Non-pigmented ciliary epithelial cell (primary cell): Measurements from ENCODE around the gene NR5A1.

Experiments used
- DNase-seq: peaks from one replicate; pipeline ENCODE4 v3.0.0-alpha.2; 2010; ENCODE audit warnings: low read depth

Gene NR5A1

DNA sequence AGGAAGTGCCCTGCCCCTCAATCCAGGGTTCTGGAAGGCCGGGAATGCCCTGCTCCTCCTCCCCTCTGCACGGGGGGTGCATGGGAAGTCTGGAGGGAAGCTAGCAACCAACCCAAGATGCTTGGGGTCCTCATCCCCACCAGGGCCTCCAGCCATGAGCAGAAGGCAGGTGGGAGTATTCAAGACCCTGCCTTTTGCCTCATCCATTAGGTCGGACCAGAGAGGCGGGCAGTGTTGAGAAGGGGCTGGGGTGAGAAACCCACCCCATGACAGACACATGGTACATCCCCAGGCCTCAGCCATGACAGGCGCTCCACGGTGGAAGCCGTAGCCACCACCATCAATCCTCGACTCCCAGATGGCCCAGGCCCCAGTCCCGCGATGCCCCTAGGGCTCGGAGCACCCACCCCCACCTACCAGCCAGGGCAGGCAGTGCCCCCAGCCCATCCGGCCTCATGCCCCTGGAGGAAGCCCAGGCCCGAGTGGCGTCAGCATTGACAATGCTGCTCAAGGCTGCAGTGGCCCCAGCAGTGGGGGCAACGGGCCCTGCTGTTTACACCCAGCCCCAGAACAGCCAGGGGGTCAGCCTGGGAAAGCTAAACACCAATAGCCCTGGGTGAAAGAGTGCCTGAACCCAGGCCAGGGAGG, 8.6 kb downstream of the NR5A1 start:
- no peak for DNase-seq

DNA sequence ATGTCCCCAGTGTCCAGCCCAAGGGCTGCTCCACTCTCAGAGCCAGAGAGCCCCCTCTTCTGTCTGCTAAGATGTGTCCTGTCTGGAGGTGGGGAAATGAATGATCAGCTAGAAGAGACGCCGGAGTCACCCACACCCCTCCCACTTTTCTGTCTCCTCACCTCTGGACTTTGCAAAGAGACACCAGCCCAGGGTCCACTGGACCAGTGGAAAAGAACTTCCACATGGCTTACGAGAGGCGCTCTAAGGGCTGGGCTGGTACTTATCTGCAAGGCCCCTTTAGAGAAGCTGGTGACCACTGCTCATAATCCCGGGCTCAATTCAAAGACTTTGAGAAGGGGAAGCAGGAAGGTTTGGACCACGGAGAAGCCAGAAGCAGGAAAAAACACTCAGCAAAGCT, 9.2 kb downstream of the NR5A1 start:
- DNase-seq: no peak

DNA sequence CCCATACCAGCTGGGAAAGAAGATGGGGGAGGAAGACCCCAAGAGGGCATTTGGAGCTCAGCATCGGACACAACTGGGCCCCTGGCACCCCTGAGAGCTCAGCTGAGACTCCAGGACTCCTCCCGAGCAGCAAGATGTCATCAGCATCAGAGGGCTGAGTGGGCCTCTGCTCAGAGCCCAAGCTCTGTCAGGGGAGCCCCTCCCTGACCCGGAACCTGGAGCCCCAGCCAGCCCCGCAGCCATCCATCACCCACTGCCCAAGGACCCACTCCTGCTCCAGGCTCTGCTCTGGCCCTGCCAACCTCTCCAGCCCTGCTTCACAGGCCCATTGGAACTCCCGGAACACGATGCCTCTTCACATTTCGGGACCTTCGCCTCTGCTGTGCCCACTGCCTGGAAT, 9.8 kb downstream of the NR5A1 start:
- DNase-seq: no peak

DNA sequence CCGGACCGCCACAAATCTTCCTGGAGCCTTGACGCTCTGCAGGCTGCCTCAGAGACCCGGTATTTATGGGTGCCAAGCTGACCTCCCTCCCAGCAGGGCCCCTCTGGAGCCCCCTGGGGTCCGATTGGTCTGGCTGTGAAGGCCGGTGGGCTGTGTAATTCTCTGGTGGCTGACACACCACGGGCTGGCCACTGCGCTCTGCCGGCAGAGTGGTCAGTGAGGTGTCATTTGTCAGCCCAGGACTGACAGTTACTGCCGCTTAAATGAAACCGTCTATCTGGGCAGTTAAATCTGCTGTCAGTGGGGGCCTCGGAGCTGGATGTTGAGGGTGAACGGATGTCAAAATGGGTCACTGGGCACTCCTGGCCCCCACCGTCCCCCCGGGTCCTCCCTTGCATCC, 10.7 kb downstream of the NR5A1 start:
- DNase-seq: no peak

DNA sequence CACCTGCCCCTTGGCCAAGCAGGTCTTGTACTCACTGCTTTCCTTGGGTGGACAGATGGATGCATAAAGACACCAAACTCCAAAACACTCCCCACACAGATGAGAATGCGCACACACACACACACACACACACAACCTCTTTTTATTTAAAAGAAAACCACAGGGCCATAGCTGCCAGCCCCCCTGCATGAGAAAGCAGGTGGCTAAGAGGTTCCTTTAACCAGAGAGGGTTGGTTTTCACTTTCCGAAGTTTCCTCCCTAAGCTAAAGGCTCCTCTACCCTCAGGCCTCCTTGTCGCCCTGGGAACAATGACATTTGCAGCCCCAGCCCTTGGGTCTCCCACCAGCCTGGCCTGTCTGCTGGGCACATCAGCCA, 11.1 kb downstream of the NR5A1 start:
- DNase-seq: no peak

DNA sequence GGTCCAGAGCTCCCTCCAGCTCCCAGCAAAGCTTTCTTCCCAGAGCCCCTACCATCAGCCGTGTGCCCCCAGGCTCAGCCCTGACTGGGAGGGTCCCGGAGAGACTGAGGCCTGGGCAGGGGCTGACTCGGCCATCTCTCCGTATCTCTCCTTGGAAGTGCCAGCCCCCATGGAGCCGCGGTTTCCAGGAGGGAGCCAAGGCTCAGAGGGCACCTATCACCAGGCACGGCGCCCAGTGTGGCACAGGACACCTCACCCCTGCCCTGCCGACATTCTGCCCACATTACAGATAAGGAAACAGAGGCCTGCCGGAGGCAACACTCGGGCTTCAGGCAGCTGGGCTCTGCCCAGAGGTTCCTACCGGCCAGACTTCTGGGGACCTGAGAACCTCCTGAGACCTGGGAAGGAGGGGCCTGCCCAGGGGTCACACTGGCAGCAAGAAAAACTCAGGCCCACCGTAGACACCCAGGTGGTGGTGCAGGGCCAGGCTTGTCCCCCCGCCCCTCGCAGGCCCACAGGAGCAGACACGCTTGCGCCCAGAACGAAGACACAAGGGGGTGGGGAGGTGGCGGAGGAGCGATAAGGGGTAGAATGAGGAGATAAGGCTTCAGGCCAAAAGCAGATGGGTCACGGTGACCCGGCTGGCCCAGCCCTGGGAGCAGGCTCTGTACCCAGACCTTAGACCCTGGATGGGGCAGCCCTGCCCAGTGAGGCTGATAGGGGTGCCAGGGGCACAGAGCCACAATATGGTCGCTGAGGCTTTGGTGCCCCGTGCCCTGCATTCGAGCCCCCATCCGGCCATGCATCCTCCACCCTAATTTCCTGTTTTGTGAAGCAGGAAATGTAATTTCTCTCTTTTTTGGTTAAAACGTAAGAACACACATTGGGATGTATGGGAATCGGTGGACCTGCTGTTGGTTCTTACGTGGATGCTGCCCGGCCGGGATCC, 11.8 kb downstream of the NR5A1 start:
- no peak for DNase-seq

DNA sequence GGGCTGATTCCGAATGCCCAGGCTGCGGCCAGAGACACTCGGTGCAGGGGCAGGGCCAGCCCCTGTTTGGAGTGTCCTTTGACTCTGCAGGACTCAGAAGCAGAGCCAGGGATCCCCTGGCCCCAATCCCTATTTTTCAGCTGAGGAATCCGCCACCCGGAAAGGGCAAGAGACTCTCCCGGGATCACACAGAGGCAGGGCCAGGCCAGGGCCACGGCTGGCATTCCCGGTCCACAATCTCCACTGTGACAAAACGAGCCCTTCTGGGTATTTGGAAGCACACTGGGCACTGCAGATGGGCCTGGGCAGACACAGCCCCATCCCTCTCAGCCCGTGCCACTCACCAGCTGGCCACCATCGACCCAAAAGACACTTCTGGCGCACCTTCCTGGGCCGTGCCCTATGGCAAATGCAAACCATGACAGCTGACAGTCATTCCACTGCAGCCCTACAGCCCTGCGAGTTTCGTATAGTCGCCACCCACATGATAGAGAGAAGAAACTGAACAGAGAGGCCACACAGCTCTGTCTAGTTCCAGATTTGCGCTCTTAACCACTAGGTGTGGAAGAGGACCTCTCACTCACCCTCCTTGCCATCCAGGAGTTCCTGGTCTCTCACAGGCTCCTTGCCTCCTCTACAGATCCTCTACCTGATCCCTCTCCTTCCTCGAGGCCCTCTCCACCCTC, 13.3 kb downstream of the NR5A1 start:
- no peak for DNase-seq

DNA sequence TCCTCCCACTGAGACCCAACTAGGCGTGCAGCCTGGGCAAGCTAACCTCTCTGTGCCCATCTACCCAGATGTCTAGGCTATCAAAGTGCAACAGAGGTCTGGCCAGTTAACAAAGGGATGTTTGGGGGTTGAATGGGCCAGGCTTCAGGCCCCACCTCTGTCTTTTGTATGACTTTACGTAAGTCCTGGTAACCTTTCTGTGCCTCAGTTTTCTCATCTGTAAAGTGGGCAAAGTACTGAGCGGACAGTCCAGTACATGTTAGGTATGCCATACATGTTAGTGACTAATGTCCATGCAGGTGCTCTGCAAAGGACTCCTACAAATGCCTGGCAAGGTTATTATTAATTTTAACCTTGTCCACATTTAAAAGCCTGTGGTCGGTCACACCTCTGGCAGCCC, 14.0 kb downstream of the NR5A1 start:
- no peak for DNase-seq

DNA sequence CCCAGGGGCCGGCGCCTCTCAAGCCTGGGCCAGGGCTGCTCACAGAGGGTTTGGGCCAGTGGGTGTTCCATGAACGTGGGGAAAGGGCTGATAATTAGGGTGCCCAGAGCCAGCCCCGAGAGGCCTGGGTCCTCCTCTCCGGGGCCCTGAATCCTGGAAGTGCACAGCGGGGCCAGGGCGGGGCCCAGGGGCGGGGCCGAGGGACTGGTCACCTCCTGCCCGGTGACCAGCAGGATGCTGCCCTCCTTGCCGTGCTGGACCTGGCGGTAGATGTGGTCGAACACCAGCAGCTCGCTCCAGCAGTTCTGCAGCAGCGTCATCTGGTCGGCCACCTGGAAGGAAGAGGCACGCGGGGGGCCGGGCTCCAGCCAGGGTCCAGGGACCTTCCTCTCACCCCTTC, 14.4 kb downstream of the NR5A1 start:
- DNase-seq: no peak

DNA sequence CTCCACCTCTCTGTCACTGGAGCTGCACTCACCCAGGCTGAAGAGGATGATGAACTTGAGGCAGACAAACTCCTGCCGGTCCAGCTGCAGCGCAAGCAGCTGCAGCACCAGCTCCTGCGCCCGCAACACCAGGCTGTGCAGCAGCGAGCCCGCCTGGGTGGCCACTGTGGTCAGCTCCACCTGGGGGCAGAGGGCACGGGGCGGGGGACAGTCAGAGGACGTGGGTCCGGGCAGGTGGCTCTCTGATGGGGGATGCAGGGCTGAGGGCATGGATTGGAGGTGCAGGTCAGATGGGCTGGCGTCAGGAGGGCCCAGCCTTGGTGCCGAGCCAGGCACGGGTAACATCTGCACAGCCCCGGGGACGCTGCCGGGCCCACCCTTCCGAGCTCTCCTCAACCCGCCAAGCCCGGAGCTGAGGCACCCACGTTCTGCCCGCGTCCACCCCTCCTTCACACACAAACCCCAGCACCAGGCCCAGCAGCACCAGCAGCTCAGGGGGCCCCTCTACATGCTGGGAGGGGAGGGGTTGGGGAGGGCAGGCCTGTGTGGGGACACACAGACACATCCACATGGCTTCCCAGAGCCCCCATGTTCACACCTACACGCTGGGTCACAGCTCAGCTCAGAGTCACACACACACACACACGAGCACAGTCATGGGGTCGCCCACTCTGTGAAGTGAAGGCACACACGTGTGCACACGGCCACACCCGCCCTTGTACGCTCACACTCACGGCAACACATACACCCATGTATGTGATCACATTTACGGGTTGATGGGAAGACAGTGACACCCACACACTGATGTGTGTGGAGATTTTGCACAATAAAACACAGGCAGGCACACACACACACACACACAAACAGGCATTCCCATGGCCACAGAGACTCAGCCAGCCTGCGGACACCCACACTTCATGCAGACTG, 15.9 kb downstream of the NR5A1 start:
- no peak for DNase-seq

DNA sequence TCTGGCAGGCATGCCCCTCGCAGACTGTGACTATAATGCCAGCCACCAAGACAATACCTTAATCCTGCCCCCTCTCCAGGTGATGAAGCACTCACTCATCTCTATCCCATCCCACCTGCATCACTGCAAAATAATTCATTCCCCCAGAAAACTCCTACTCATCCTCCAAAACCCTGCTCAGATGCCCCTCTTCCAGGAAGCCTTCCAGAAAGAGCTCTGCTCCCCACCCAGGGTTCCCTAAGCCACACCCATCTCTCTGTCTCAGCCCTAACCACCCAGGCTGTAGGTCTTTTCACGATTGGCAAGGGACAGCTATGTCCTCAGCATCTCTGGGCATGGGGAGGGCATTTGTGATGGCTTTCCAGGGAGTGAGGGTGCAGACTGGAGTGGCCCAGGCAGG, 17.2 kb downstream of the NR5A1 start:
- DNase-seq: no peak

DNA sequence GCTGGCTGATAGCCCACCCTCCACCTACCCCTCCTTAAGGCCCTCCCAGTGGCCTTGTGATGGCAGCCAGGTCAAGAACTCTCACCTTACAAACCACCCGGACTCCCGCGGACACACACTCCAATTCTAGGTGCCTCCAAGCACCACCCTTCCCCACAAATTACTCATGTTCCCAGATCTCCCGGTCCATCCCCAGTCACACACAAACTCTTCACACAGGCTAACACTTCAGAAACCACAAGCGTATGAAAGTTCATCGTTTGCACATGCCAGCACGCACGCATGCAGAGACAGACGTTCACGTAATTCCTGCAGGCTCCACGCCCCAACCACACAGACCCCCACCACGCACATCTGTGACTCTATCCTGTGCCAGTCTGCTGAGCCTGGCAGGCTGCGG, 18.0 kb downstream of the NR5A1 start:
- DNase-seq: no peak

DNA sequence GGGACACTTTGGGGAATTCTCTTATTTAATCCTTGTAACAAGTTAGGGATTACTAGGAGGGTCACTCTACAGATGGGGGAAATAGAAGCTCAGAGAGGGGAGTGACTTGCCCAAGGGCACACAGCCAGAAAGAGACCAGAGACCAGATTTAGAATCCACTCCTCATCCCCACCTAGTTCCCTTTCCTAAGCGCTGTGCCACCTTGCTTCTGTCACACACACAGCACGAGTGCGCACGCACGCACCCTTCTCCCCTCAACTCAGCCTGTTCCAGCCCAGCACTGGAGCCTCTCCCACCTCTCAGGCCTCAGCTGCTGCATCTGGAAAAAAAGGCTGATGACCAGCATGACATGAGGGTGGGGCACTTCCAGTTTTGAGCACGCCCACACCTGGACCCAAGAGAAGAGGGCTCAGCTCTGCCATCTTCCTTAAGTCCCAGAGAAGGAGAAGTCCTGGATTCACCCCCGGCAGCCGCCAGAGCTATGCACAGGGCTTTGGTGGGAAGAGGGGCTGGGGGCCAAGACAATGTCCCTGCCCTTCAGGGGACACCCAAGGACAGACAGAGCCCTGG, 18.5 kb downstream of the NR5A1 start:
- DNase-seq: no peak

DNA sequence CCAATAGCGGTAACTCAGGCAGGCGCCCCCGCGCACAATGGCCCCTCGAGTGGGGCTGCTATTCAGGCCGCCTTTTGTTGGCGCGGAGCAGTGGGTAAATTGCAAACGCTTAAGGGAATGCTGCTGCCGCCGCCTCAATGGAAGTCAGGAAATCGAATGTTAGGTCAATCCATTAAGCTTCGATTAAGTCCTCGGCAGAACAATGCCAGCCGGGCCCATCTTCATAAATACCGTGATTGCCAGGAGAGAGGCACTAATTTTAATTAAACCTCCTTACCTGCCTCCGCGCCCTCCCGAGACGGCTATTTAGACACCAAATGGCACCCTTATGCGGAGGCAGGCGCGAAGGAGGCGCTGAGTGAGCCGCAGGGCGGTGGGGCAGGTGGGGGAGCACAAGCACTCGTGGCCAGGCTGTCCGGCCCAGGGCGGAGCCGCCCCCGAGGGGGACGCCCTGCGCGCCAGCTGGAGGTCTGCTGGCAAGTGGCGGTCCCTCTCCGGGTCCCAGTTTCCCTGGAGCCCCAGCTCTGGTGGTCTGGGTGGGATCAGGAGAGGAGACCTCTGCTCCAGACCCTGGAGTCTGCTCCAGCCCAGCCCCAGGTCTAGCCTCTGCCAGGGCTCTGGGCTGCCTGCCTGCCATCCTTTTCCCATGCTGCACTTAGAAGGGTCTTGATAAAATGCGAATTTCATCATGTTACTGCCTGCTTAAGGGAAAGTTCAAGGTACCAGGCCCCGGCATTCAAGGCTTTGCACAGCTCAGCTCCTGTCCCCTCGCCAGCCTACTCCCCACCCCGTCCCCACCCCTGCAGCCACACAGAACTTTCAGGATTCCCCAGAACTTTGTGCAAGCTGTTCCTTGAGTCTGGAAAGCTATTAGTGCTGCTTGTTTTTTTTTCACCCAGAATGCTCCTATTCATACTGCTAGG, 19.7 kb downstream of the NR5A1 start:
- no peak for DNase-seq

DNA sequence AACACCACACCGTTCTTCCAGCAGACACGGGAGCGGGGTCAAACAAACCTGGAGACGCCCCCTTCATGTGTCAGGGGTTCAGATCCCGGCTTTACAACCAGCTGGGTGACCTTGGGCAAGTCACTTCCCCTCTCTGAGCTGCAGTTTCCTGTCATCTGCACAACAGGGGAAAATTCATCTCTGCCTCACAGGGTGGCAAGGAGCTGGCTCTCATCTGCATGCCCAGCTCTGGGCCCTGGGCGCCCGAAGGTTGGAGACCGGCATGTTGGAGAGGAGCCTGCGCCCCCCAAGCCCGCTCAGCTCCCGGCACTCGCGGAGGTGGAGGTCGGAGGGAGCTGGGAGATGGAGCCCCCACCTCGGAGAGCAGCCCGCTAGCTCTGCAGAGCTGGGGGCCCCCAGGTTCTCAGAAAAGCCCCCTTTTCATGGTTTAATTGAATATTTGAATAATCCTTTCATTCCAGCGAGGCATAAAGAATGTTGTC, 20.4 kb downstream of the NR5A1 start:
- no peak for DNase-seq

DNA sequence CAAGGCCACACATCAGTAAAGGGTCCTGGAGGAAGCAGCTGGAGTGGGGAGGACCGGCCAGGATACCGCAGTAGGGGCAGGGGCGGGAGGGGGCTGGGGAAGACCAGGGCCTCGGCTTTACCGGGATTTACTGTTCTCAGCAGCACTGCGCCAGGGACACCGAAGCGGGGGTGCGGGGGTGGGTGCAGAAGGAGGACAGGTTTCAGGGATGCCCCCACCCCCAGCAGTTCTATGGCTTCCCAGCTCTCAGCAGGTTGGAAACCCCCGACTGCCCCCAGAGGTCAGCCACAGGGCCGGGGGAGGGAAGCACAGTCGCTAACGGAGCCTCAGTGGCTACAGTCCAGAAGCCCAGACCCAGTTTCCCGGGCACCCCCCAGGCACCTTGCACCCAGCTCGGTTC, 21.3 kb downstream of the NR5A1 start:
- DNase-seq: no peak

DNA sequence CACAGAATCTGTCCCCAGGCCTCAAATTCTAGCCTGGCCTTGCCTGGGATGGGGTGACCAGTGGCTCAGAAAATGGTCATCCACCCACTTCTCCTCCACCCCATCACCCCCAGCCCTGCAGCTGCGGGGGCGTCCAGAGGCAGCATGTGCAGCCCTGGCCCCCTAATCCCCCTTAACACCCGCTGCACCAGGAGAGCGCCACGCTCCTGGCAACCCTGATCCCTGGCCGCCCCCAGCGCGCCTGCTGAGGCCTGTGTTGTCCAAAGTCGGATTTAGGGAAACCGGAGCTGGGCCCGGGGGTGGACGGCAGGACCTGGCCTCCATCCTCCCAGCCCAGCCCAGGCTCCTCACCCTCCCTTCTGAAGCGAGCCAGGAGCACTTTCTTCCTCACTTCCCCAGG, 22.0 kb downstream of the NR5A1 start:
- no peak for DNase-seq

DNA sequence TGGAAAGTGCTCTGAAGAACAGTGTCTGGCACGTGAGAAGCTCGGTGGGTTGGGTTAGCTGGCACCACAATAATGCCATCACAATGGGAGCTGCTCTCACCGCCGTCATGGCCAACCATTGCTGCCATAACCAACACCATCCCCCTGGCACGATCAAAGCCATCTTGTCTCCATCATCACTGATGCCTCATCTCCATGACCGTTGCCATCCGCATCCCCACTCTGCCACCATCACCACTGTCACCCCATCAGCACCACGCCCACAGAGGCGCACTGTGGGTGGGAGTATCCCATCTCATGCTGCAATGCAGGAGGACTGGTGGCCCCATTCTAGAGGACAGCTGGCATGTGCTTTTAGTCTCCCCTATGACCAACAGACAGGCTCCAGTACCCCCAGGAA, 23.7 kb downstream of the NR5A1 start:
- DNase-seq: no peak

DNA sequence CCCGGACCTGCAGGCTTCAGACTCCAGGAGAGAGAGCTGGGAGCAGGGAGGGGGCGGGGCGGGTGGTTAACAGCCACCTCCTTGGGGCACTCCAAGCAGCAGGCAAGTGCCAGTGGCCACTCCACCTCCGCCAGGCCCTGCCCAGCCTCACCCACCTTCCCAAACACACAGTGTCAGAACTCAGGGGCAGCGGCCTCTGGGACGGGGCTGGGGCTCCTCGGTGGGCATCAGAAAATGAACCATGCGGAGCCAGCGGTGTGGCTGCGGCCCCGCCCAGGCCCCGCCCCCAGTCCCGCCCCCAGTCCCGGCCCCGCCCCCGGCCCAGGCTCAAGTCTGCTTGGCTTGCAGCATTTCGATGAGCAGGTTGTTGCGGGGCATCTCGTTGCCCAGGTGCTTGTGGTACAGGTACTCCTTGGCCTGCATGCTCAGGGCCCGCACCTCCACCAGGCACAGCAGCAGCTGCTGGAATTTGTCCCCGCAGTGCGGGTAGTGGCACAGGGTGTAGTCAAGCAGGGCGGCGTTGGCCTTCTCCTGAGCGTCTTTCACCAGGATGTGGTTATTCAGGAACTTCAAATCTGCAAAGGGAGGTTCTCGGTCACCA, 24.7 kb downstream of the NR5A1 start:
- DNase-seq: no peak

DNA sequence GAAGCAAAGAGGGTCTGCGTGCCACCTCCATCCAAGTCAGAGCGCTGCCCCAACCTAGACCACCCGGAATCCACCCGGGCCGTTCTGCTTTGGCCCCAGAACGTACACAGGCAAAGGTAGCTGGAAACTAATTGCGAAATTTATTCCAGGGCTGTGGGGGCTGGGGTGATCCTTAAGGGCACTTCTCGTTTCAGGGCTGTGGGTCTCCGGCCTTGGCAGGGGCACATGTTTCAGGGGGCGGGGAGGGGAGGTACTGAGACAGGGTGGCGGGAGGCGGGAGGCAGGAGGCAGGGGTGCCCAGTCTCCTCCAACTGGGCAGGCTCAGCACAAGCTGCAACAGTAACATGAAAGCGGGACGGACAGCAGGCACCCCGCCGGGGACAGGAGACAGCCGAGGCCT, 26.1 kb downstream of the NR5A1 start:
- no peak for DNase-seq
